HepG2 (cell line): ENCODE data around the gene LCN1. TPM values are rescaled to one million over a fixed set of nuclear protein-coding genes. Genes with fewer than 3 reads are reported as not detected.

Experiments used
- ATAC-seq: fragments of 200-7000 bp; cut with Tn5 transposase; 3 replicates; pipeline ENCODE4 v1.9.1; 2020; ENCODE audit warnings: mild to moderate bottlenecking, moderate library complexity
- BruUV-seq: library from RNA; stranded (reverse); fragments of 400-500 nt; replicated peaks from 2 replicates; lab custom pipeline; 2021; lab: Mats Ljungman, UMichigan
- CTCF ChIA-PET: fragments of 300-600 bp; formaldehyde crosslinking; extraction: SDS; loops from one replicate; lab custom pipeline; 2021; ENCODE audit warnings: low total read pairs, inconsistent platforms, low intra/inter-chr PET ratio; lab: Yijun Ruan, JAX
- POLR2A ChIA-PET: fragments of 350-600 bp; sonication (Branson Sonifier 250); formaldehyde crosslinking; loops from one replicate; lab custom pipeline; 2020; ENCODE audit warnings: antibody characterized with exemption, inconsistent platforms; lab: Yijun Ruan, JAX
- DNase-seq: peaks from one replicate; pipeline ENCODE4 v3.0.0-alpha.2; 2015; ENCODE audit warnings: low spot score
- FAIRE-seq: peaks from 3 replicates; lab custom pipeline; 2011; peaks lifted over from hg19 to GRCh38; lab: Jason Lieb, UNC
- H2AFZ ChIP-seq: one replicate; pipeline ENCODE4 v1.6.1; 2011; ENCODE audit warnings: low read length, inconsistent platforms
- H3K27ac ChIP-seq: fragments of 300-600 bp; 3 replicates; pipeline ENCODE4 v1.8.0; 2011; ENCODE audit warnings: mixed run types, mild to moderate bottlenecking, mixed read lengths, low read length, inconsistent platforms; ENCODE audit not compliant: insufficient read depth; ENCODE audit errors: extremely low read length
- H3K27me3 ChIP-seq, 2 experiments: fragments of 200-600 bp in 1 of 2; 2 replicates in 1 of 2; 3 replicates in 1 of 2; pipeline versions ENCODE4 v1.6.0 to v1.8.0; 2011; ENCODE audit warnings: low read length in 2 of 2, mild to moderate bottlenecking in 2 of 2, moderate library complexity in 2 of 2, inconsistent platforms in 1 of 2; ENCODE audit not compliant: insufficient read depth in 2 of 2, control insufficient read depth in 1 of 2
- H3K36me3 ChIP-seq, 2 experiments: fragments of 200-600 bp in 1 of 2; replicated peaks in 1 of 2; 2 replicates in 1 of 2; 3 replicates in 1 of 2; pipeline versions ENCODE4 v1.5.1 to v1.8.0; 2011; ENCODE audit warnings: low read length in 2 of 2, inconsistent platforms in 1 of 2; ENCODE audit not compliant: insufficient read depth in 2 of 2, control insufficient read depth in 1 of 2
- H3K4me1 ChIP-seq: 2 replicates; pipeline ENCODE4 v1.5.1; 2012; ENCODE audit warnings: low read length, inconsistent platforms; ENCODE audit not compliant: insufficient read depth
- H3K4me2 ChIP-seq: 2 replicates; pipeline ENCODE4 v1.6.0; 2011; ENCODE audit warnings: low read depth, low read length, inconsistent platforms
- H3K4me3 ChIP-seq, 3 experiments: fragments of 200-600 bp in 1 of 3; sonication (generic), shearing (Covaris generic) in 1 of 3; replicated peaks in 1 of 3; 2 replicates each; pipeline ENCODE4 v1.5.1; 2011 to 2016; ENCODE audit warnings: low read length in 3 of 3, inconsistent platforms in 2 of 3, low read depth in 2 of 3, mild to moderate bottlenecking in 2 of 3, control low read depth in 1 of 3, mixed read lengths in 1 of 3; ENCODE audit not compliant: insufficient read depth in 1 of 3
- H3K79me2 ChIP-seq: one replicate; pipeline ENCODE4 v1.6.1; 2011; ENCODE audit warnings: low read length, inconsistent platforms; ENCODE audit not compliant: insufficient read depth
- H3K9ac ChIP-seq: 2 replicates; pipeline ENCODE4 v1.6.0; 2011; ENCODE audit warnings: mild to moderate bottlenecking, low read depth, low read length, inconsistent platforms; ENCODE audit not compliant: insufficient read depth
- H3K9me3 ChIP-seq: 2 replicates; pipeline ENCODE4 v1.5.1; 2012; ENCODE audit warnings: mild to moderate bottlenecking, low read length
- H4K20me1 ChIP-seq: 2 replicates; pipeline ENCODE4 v1.6.0; 2011; ENCODE audit warnings: inconsistent platforms, mild to moderate bottlenecking, low read length, moderate library complexity; ENCODE audit not compliant: insufficient read depth
- DMAP1 ChIP-seq: IDR thresholded peaks from 2 replicates; pipeline ENCODE4 v1.6.1; 2016
- GLI4 ChIP-seq: sonication (generic); formaldehyde crosslinking; IDR thresholded peaks from 2 replicates; pipeline ENCODE4 v1.5.1; 2020; ENCODE audit warnings: missing genetic modification reagents, mild to moderate bottlenecking, moderate library complexity, borderline replicate concordance
- HNRNPLL ChIP-seq: fragments of 200-400 bp; formaldehyde crosslinking; IDR thresholded peaks from 2 replicates; pipeline ENCODE4 v1.6.1; 2017; ENCODE audit warnings: mild to moderate bottlenecking, low read depth, low read length; ENCODE audit not compliant: poor library complexity, severe bottlenecking
- KMT2A ChIP-seq: sonication (generic); formaldehyde crosslinking; IDR thresholded peaks from 2 replicates; pipeline ENCODE4 v1.4.0; 2020; ENCODE audit warnings: missing genetic modification reagents
- MAX ChIP-seq: IDR thresholded peaks from 2 replicates; pipeline ENCODE4 v1.6.1; 2012; ENCODE audit warnings: inconsistent platforms
- NRL ChIP-seq: sonication (generic); formaldehyde crosslinking; IDR thresholded peaks from 2 replicates; pipeline ENCODE4 v1.5.0; 2020; ENCODE audit warnings: missing genetic modification reagents, mild to moderate bottlenecking, moderate library complexity, borderline replicate concordance
- PAF1 ChIP-seq: IDR thresholded peaks from 2 replicates; pipeline ENCODE4 v1.6.1; 2016; ENCODE audit warnings: missing genetic modification reagents, missing compliant biosample characterization
- STAG1 ChIP-seq: sonication (generic); formaldehyde crosslinking; IDR thresholded peaks from 2 replicates; pipeline ENCODE4 v1.4.0; 2020; ENCODE audit warnings: missing genetic modification reagents
- SYNCRIP ChIP-seq: fragments of 200-400 bp; formaldehyde crosslinking; IDR thresholded peaks from 2 replicates; pipeline ENCODE4 v1.6.1; 2018; ENCODE audit warnings: mild to moderate bottlenecking, low read depth, low read length; ENCODE audit not compliant: insufficient read depth
- XBP1 ChIP-seq: sonication (generic); formaldehyde crosslinking; IDR thresholded peaks from 2 replicates; pipeline ENCODE4 v1.5.0; 2020; ENCODE audit warnings: missing genetic modification reagents
- ZBTB44 ChIP-seq: sonication (generic); formaldehyde crosslinking; IDR thresholded peaks from 2 replicates; pipeline ENCODE4 v1.4.0; 2020; ENCODE audit warnings: missing genetic modification reagents
- ZNF251 ChIP-seq: sonication (generic); formaldehyde crosslinking; IDR thresholded peaks from 2 replicates; pipeline ENCODE4 v1.9.0; 2021; ENCODE audit warnings: mild to moderate bottlenecking, missing genetic modification reagents
- ZNF33B ChIP-seq: sonication (generic); formaldehyde crosslinking; IDR thresholded peaks from 2 replicates; pipeline ENCODE4 v1.5.1; 2020; ENCODE audit warnings: mild to moderate bottlenecking, missing genetic modification reagents
- ZNF367 ChIP-seq: sonication (generic); formaldehyde crosslinking; IDR thresholded peaks from 2 replicates; pipeline ENCODE4 v1.4.0; 2020; ENCODE audit warnings: missing genetic modification reagents, borderline replicate concordance
- ZNF382 ChIP-seq: sonication (generic); formaldehyde crosslinking; IDR thresholded peaks from 2 replicates; pipeline ENCODE4 v1.5.0; 2020; ENCODE audit warnings: missing genetic modification reagents, mild to moderate bottlenecking, borderline replicate concordance
- ZNF383 ChIP-seq: sonication (generic); formaldehyde crosslinking; IDR thresholded peaks from 2 replicates; pipeline ENCODE4 v1.4.0; 2020; ENCODE audit warnings: missing genetic modification reagents, mild to moderate bottlenecking, borderline replicate concordance
- ZNF44 ChIP-seq: sonication (generic); formaldehyde crosslinking; IDR thresholded peaks from 2 replicates; pipeline ENCODE4 v1.5.1; 2020; ENCODE audit warnings: mild to moderate bottlenecking, missing genetic modification reagents
- ZNF503 ChIP-seq: sonication (generic); formaldehyde crosslinking; IDR thresholded peaks from 2 replicates; pipeline ENCODE4 v1.4.0; 2020; ENCODE audit warnings: missing genetic modification reagents
- ZNF629 ChIP-seq: sonication (generic); formaldehyde crosslinking; conservative IDR thresholded peaks from 2 replicates; pipeline ENCODE4 v1.5.0; 2020; ENCODE audit warnings: missing genetic modification reagents
- ZNF674 ChIP-seq: sonication (generic); formaldehyde crosslinking; IDR thresholded peaks from 2 replicates; pipeline ENCODE4 v1.5.0; 2020; ENCODE audit warnings: low read depth, mild to moderate bottlenecking, missing genetic modification reagents
- ZNF75D ChIP-seq: sonication (generic); formaldehyde crosslinking; IDR thresholded peaks from 2 replicates; pipeline ENCODE4 v1.8.1; 2023; ENCODE audit warnings: missing genetic modification reagents, mild to moderate bottlenecking, borderline replicate concordance
- WGBS: methylation state at CpG from one replicate; pipeline ENCODE4 v1.1.6; 2017; ENCODE audit warnings: low lambda C conversion rate; 5-methylcytosine and 5-hydroxymethylcytosine counted together
- in situ Hi-C: cut with HindIII; loops from 2 replicates; pipeline ENCODE4 v1.10.0; 2017; ENCODE audit warnings: low pct_unique_long_range_greater_than_20kb; ENCODE audit not compliant: extremely low pct_ligation_motif_present
- intact Hi-C: fragments of 100-400 bp; cut with micrococcal nuclease; formaldehyde crosslinking; loops from one replicate; pipeline ENCODE4 v1.10.0; 2022; ENCODE audit not compliant: unreplicated experiment
- polyA plus RNA-seq, 8 experiments: library from polyadenylated mRNA; depleted of rRNA in 3 of 8; stranded (reverse) in 7 of 8; unstranded in 1 of 8; fragments of >200 nt; fragmentation: Illumina TruSeq in 4 of 8; extraction: Trizol in 4 of 8; gene quantifications; 2 replicates each; pipeline versions ENCODE4 v1.2.1 to v1.2.3, GENCODE V29; 2011 to 2016; ENCODE audit warnings: low read depth in 4 of 8, missing spikeins in 1 of 8, mixed read lengths in 1 of 8; ENCODE audit not compliant: insufficient read depth in 1 of 8
- total RNA-seq, 5 experiments: library from RNA; depleted of rRNA; stranded (reverse); fragments of >200 nt; fragmentation: Illumina TruSeq; extraction: Trizol; gene quantifications; 2 replicates each; pipeline ENCODE4 v1.2.3, GENCODE V29; 2016; ENCODE audit warnings: low read depth in 1 of 5

Gene LCN1
- total and polyA plus RNA-seq, 2 of the 13 experiments (the other 11 are each of a cell fraction or from before 2014, with no cell fraction given) = not detected

- Histone ChIP-seq H3K4me3 (peak within 1 kb of the TSS; percentile 80 to 96 (median 92)), H3K9ac (peak within 1 kb of the TSS; percentile 89), H3K4me1 (peaks cover 24% of the 10 kb centered on the region), H2AFZ (no peak within 1 kb of the TSS), H3K27ac (peak within 1 kb of the TSS; percentile 67), H3K79me2 (peaks cover 10% of the 10 kb centered on the region), H3K9me3 (no peaks in the 10 kb centered on the region), H3K36me3 (peaks cover 13 to 26% of the 10 kb centered on the region in 2 experiments), H4K20me1 (peaks cover 16% of the 10 kb centered on the region), H3K27me3 (no peaks in the 10 kb centered on the region), H3K4me2 (peak within 1 kb of the TSS; percentile 99)
- CTCF ChIA-PET = no interaction called here
- DNase-seq (peak; percentile 78), ATAC-seq (peak; percentile 92), FAIRE-seq (peak; percentile 60)
- POLR2A ChIA-PET = interaction anchor here (1.1 to 2.3 kb wide), 2 partner anchors 10 to 20 kb away, joined by 6 to 12 read pairs; no protein-coding TSS in a partner anchor
- in situ Hi-C loops (no loop called here), intact Hi-C loops (loop anchor here (2.0 kb wide), 1 partner anchor 20 kb away; no protein-coding TSS in a partner anchor)
- BruUV-seq = no TSS peak
- WGBS = 5% methylated on average over 4 of the region's 92 CpGs
- peak; percentile 83 for TF ChIP-seq DMAP1
- TF ChIP-seq ZBTB44 (CRISPR knock-in tag) = 0 out of 2 replicates have a peak, but pooled peaks have one; percentile 50
- peak; percentile 37 for TF ChIP-seq HNRNPLL
- 0 out of 2 replicates have a peak, but pooled peaks have one; percentile 28 for TF ChIP-seq ZNF251 (CRISPR knock-in tag)
- peak; percentile 82 for TF ChIP-seq NRL (CRISPR knock-in tag)
- TF ChIP-seq PAF1 (CRISPR knock-in tag) = no peak
- peak; percentile 27; the same call in 1 of the 2 replicates for TF ChIP-seq ZNF503 (CRISPR knock-in tag)
- peak; percentile 38; the same call in 1 of the 2 replicates for TF ChIP-seq STAG1 (CRISPR knock-in tag)
- TF ChIP-seq ZNF382 (CRISPR knock-in tag) = no peak
- TF ChIP-seq ZNF383 = no peak
- no peak for TF ChIP-seq SYNCRIP
- TF ChIP-seq ZNF33B = peak; percentile 68; the same call in 1 of the 2 replicates
- TF ChIP-seq ZNF44 (CRISPR knock-in tag) = no peak
- TF ChIP-seq KMT2A = peak; percentile 84
- TF ChIP-seq ZNF674 (CRISPR knock-in tag) = peak; percentile 60; the same call in 1 of the 2 replicates
- TF ChIP-seq ZNF75D = no peak
- TF ChIP-seq ZNF367 (CRISPR knock-in tag) = no peak
- TF ChIP-seq ZNF629 (CRISPR knock-in tag) = no peak
- TF ChIP-seq MAX = peak; percentile 75
- 0 out of 2 replicates have a peak, but pooled peaks have one; percentile 27 for TF ChIP-seq XBP1
- no peak; the same call in 1 of the 2 replicates for TF ChIP-seq GLI4
Measured at GRCh38 chr9:135500525-135501260, 20.5 kb upstream of the LCN1 start, which contains the start of gene MRPS2. TSS of gene MRPS2 (plus strand) at chr9:135500682. CDS start at chr9:135500711, 29 bp downstream.
